CD4-positive, alpha-beta T cell treated with Interleukin-21 for 1 hour (primary cell): ENCODE data around the gene INPP5A.

Experiments
- DNase-seq: peaks from one replicate; pipeline ENCODE4 v3.0.0-alpha.2; 2020

INPP5A gene

DNA sequence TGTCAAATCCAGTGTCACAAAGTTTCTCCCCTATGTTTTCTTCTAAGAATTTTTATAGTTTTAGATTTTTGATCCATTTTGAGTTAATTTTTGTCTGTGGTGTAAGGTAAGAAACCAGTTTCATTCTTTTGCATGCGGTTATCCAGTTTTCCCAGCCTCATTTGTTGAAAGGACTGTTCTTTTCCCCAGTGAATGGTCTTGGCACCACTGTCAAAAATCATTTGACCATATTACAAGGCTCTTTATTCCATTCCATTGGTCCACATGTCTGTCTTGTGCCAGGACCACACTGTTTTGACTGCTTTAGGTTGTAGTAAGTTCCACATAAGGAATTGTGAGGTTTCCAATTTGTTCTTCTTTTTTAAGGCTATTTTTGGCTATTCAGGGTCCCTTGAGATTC lies 64.0 kb downstream of the INPP5A start:
- DNase-seq = no peak

DNA sequence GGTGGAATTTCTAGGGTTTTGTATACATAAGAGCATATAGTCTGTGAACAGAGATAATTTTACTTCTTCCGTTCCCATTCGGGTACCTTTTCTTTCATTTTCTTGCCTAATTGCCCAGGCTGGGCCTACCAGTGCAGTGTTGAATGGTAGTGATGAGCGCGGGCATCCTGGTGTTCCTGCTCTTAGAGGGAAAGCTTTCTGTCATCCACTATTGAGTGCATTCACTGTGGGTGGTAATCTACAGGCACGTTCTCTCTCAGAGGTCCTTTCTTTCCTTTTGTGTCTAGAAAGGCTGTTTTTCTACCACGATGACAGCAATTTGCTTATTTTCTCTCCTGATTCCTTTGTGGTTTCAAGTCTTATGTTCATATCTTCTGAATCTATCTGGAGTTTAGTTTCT lies 65.0 kb downstream of the INPP5A start:
- DNase-seq = no peak

DNA sequence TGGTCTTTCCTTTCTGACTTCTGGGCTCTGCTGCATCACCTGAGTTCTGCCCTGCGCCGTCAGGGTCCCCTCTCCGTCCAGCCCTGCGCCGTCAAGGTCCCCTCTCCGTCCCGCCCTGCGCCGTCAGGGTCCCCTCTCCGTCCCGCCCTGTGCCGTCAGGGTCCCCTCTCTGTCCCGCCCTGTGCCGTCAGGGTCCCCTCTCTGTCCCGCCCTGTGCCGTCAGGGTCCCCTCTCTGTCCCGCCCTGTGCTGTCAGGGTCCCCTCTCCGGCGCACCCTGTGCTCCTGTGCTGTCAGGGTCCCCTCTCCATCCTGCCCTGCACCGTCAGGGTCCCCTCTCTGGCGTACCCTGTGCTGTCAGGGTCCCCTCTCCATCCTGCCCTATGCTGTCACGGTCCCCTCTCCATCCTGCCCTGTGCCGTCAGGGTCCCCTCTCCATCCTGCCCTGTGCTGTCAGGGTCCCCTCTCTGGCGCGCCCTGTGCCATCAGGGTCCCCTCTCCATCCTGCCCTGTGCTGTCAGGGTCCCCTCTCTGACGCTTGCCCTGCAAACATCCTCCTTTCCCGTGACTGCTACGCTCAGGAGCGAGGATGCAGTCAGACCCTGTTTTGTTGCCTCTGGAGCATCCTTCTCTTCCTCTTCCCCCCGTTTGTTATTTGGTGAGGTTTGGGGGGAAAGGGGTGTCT lies 66.4 kb downstream of the INPP5A start:
- DNase-seq = no peak

DNA sequence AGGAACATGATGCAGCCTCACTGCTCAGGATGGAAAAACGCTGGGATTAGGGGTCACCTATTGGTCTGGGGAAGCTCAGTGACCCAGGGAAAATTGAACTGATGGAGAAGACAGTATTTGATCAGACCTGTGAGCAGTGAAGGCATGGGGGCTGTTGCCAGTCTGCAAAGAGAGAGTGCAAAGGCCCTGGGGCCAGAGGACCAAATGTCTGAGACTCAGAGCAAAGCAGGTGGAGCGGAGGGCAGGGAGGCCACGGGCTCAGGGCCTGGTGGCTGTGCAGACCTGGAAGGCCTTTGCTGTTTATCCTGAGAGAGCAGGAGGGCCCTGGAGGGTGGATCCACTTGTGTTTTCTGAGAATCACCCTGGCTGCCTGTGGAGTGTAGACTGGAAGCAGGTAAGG lies 67.1 kb downstream of the INPP5A start:
- no peak for DNase-seq

DNA sequence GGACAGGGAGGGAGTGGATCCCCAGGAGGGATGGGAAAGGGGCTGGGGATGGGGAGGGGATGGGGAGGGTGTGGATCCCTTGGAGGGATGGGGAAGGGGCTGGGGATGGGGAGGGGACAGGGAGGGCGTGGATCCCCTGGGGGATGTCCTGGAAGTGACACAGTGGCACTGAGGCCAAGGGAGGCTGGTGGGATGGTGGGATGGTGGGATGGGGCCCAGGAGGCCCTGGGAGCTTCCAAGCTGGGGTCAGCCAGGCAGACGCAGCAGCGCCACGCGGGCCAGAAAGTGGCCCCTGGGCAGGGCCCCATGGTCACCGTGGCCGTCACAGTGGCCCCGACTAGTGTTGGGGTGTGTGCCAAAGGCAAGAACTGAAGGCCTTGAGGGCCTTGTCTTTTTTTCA lies 67.8 kb downstream of the INPP5A start:
- no peak for DNase-seq

DNA sequence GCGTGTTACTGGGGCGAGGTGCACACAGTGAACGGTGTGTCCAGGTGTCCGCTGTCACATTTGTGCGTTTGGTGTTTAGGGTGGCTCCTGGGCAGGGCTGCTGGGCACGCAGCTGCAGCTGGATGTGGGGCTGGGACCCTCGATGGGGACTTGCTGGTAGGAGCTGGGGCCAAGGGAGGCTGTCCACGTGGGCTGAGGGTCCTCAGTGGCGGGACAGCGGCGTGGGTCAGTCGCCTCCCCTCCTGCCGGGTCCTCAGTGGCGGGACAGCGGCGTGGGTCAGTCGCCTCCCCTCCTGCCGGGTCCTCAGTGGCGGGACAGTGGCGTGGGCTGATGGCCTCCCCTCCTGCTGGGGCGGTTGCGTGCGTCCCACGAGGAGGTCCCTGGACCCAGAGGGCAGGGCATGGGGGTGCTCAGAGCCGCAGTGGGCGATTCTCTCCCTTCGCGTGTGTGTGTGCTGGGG lies 68.5 kb downstream of the INPP5A start:
- no peak for DNase-seq

DNA sequence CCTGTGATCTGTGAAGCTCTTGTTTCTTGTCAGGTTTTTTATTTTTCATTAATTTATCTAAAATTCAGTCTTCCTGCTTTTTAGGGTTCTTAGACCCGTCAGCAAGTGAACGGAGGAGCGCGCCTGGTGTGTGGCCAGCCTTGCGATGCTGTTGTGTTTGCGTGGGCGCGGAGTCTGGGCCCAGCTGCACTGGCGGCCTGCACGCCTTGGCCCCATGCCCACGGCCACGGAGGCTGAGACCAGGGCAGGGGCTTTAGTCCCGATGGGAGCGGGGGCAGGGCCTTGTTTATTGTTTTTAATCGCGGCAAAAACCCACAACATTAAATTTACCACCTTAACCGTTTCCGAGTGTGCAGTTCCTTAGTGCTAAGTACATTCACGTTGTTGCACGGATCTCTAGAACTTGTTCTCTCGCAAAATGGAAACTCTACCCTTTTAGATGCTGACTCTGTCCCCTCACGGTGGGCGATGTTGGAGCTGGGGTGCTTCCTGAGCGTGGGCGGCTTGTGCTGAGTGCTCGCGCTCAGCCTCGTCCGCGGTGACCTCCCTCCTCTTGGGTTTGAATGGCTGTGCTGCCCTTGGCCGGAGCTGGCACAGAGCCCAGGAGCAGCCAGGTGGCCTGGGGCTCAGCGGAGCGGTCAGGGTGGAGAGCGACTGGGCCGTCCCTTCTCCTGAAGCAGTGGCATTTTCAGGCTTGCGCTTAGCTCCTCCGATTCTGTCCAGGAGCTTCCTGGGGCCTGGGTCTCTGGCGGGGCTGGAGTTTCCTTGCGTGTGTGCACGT lies 69.1 kb downstream of the INPP5A start:
- DNase-seq = no peak

DNA sequence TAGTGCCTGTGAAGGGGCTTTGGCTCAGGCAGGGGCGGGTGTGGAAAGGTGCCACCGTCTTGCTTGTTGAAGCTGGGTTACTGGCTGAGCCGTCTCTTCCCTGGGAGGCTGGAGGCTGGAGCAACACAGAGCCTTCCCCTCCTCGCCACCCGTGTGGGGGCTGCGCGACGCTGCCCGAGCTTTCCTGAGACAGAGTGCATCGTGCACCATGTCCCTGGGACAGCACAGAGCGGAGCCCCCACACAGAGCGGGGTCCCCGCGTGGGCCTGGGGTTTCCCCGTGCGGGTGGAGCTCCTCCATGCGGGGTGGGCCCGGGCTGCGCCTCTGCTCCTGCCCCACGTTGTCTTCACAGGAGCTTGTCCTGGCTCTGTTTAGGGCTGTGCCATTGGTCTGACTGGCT lies 69.9 kb downstream of the INPP5A start:
- no peak for DNase-seq

DNA sequence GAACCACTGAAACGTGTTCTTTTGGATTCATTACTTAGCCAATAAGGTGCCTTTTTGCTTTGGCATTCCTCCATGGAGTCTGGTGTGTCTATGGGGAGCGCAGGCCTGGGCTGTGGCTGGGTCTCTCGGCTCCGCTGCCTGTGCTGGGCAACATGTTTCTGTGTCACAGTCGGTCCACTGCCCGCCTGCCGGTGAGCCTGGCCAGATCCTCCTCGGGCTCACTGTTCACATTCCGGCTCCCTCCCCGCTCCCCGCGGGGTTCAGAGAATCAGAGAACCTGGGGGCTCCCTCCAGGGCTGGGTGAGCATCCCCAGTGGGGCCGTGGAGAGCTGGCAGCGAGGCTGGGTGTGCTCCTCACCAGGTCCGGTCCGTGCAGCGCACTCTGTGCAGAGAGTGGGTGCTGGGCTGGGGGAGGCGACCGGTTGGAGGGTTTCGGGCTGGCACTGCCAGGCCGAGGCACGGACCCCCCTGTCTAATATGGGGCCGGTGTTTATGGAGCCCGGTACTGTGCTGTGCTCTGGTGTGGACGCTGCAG lies 70.4 kb downstream of the INPP5A start:
- DNase-seq = no peak

DNA sequence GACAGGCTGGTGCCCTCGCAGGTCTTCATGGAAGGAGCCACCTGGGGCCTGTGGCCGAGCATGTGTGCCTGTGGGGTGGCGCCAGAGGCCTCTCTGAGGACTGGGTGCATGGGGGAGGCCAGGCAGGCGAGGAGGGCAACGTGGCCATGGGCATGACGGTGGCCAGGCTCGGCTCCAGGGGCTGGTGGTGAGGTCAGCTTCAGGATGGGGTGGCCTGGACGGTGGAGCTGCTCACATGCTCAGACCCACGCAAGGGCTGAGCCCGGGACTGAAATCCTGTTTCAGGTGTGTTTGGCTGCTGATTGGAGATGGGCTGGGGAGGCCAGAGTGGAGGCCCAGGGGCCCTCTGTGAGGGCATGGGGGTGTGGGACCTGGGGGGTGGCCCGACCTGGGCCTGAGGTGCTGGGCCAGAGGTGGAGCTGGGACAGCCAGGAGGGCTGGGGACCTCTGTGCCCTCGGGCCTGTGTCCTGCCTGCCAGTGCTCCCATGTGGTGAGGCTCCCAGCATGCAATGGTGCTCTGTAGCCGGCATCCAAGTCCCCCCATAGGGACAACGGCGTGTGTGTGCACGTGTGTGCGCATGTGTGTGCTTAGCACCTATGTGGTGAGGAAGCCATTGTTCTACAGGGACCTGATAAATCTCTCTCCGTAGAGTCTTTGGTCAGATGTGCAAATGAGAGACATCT lies 71.1 kb downstream of the INPP5A start:
- DNase-seq = no peak

DNA sequence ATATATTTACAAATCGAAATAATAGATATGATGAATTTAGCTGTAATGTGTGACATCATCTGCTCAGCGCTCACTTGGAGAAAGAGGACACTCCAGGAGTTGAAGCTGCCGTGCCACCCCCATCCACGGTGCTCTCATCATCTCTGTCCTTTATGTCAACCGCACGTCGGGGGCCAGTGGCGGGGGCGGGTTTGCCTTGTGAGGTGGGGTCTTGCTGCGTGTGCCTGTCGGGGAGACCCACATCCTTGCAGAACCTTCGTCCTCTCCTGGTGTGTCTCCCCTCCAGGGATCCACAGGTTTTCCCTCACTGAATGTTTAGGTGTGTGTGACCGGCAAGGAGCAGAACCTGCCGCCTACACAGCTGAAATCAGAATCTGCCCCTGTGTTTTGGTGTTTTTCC lies 71.6 kb downstream of the INPP5A start:
- no peak for DNase-seq

DNA sequence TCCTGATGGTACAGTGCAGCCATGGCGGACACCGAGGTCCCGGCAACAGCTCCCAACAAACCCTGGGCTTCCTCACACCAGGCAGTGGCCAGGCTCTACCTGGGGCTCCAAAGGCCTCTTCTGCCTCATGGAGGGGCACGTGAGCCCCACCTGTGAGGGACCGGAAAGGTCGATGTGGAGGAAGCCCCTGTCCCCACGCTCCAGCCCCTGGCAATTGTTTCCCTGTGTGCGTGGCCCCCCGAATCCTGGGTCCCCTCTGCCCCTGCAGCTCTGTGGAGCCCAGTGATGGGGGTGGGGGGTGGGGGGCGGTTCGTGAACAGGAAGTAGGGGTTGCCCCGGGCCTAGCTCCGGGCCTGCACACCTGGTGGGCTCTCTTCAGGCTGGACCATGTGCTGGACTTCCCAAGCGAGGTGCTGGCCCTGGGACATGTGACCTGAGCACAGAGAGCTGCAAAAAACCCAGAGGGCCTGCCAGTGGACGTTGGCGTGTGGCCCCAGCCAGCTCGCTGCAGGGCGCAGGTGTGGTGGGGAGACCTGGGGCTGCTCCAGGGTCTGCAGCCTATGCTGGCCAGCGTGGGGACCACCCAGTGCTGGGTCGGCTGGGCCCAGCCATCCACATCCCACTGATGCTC lies 72.6 kb downstream of the INPP5A start:
- DNase-seq = no peak

DNA sequence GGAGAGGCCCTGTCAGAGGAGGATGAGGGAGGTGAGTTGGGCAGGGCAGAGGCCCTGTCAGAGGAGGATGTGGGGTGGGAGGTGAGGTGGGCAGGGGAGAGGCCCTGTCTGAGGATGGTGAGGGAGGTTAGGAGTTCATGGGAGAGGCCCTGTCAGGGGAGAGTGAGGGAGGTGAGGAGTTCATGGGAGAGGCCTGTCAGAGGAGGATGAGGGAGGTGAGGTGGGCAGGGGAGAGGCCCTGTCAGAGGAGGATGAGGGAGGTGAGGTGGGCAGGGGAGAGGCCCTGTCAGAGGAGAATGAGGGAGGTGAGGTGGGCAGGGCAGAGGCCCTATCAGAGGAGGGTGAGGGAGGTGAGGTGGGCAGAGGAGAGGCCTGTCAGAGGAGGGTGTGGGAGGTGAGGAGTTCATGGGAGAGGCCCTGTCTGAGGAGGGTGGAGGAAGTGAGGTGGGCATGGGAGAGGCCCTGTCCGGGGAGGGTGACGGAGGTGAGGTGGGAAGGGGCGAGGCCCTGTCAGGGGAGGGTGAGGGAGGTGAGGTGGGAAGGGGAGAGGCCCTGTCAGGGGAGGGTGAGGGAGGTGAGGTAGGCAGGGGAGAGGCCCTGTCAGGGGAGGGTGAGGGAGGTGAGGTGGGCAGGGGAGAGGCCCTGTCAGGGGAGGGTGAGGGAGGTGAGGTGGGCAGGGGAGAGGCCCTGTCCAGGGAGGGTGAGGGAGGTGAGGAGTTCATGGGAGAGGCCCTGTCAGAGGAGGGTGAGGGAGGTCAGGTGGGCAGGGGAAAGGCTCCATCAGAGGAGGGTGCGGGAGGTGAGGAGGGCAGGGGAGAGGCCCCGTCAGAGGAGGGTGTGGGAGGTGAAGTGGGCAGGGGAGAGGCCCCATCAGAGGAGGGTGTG lies 73.7 kb downstream of the INPP5A start:
- DNase-seq = no peak

DNA sequence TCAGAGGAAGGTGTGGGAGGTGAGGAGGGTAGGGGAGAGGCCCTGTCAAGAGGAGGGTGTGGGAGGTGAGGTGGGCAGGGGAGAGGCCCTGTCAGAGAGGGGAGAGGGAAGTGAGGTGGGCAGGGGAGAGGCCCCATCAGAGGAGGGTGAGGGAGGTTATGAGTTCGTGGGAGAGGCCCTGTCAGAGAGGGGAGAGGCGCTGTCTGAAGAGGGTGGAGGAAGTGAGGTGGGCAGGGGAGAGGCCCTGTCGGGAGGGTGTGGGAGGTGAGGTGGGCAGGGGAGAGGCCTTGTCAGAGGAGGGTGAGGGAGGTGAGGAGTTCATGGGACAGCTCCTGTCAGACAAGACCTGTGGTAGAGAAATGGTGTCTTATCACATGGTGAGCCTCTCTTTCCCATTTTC lies 74.4 kb downstream of the INPP5A start:
- no peak for DNase-seq

DNA sequence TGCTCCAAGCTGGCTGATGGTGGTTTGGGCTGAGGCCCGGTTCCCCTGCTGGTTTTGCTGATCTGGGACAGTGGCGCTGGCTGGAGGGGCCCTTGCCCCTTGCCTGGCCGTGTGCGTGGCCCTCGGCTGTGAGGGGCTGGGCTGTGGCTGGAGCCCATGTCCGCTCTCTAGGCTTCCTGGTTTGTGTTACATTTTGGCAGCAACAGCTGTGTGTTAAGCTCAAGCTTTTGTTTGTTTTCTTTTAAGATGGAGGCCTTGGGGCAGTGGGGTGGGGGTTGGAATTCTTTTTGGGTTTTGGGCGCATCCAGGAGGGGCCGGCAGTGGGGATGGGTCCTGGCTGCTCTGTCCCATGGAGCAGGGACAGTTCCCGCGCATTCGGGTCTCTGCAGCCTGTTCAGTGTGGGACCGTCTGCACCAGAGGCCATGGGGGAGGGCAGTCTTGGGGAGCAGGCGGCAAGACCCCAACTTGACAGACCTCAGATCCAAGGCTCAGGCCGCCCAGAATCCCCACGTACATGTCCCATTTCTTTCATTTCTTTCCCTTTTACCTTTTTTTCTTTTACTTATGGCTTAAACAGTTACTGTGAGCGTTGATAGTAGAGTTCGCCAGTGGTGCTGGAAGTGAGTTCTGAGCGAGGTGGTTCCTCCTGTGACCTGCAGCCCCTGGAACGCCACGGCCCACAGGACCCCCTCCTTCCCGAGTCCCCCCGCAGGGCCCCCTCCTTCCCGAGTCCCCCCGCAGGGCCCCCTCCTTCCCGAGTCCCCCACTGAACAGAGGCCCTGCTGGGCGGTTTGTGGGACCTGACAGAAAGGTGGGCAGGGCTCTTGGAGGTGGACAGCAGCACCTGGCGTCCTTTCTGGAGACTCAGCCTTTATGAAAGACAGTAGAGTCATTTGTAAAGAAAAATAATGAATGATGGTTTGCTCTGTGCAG lies 75.3 kb downstream of the INPP5A start:
- DNase-seq = no peak

DNA sequence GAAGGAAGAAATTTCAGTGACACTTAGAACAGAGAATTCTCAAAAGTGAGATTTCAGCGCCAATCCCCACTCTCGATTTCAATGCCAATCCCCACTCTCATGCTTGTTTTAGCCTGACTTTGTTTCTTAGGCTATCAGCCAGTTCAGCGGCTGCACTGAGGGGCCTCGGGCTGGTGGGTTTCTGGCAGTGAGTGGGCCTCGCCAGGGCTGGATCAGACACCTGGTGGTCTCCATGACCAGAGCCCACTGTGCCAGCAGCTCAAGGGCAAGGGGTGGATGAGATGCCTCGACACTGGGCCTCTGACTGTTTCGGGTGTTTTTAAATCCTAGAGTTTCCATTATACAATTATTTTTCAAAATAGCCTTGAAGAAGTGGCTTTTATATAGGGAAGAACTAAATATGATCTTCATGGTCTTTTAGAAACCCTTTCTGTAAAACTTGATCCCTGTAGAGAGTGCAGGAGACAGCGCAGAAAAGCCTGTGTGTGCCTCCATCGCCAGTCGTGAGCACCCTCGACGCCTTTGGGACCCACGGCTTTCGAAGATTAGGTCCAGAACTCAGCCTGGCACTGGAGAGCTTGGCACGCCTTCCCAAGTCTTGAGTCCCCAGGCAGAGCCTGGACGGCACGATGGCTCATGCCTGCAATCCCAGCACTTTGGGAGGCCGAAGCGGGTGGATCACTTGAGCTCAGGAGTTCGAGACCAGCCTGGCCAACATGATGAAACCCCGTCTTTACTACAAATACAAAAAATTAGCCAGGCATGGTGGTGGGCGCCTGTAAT lies 76.2 kb downstream of the INPP5A start:
- DNase-seq = no peak

DNA sequence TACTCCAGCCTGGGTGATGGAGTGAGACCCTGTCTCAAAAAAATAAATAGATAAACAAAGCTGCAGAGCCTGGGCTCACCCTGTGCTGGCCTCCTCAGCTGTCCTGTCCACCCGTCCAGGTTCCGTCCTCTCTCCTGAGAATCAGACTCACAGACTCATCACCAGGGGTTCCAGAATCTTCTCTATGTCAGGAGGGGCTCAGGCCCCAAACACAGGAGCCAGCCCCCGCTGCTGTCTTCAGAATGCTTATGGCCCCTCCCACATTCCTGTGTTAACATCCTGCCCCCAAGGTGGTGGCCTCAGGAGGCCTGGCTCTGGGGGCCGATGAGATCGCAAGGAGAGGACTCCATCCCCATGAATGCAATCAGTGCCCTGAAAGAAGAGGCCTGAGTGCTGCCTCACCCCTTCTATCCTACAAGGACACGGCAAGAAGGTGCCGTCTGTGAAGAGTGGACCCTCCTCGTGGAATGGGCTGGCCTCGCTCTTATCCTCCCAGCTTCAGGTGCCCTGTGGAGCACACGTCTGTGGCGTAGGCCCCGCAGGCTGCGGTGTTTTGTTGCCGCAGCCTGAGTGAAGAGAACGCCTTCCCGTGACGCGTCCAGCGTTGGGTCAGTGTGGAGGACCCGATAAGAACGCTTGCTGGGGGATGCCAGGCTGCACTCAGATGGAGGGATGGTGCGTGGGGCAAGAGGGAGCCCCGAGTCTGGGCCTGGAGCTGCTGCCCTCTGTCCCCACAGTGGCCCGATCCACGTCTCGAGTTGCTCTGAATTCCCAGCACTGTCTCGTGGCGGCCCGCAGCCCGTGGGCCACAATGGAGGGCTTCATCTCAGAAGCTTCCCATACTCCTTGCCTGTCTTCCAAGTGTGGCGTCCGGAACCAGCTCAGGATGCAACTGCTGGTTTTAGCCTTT lies 77.1 kb downstream of the INPP5A start:
- no peak for DNase-seq

DNA sequence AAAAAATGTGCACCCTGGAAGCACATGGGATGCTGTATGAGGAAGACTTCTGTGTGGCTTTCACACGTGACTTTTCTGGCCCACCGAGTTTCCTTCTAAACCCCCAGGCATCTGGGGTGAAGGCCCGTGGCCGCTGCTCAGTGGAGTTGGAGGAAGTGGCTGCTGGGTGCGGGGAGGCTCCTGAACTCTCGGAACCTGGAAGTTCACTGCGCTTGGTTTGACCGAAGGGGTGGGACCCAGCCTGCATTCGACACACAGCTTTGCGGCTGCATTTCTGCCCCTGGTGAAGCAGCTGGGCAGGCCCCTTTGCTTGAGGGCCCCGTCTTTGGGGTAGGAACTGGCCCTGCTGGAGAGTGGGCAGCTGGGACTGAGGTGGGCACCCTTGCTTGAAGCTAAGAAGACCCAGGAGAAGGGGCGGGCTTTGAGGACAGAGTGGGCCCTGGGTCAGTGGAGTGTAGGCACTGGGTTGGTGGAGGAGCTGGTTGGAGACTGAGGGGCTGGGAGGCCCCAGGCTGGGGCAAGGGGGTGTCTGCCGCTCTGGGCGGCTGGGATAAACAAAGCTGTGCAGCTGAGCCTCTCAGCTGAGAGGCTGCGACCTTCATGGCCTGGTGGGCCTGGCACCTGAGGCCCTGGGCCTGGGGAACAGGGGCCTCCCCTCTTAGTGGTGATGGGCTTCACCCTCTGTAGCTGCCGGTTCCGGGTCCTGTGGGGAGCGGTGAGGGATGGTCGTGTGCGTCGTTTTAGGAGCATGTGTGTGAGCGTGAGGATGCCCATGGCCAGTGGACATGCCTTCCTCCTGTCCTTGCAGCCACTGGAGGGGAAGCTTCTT lies 78.0 kb downstream of the INPP5A start:
- DNase-seq = no peak
